Osteoblast (primary cell): ENCODE measurements around the gene OCA2. TPM values are rescaled to one million over a fixed set of nuclear protein-coding genes. Genes with fewer than 3 reads are reported as not detected.

Experiments
- DNase-seq: peaks from one replicate; pipeline ENCODE4 v3.0.0; 2011; ENCODE audit warnings: low spot score, mixed read lengths; ENCODE audit not compliant: insufficient read length; ENCODE audit errors: missing footprints
- H2AFZ ChIP-seq: 2 replicates; pipeline ENCODE4 v1.6.0; 2011; ENCODE audit warnings: mild to moderate bottlenecking, low read length
- H3K27ac ChIP-seq: 2 replicates; pipeline ENCODE4 v1.5.1; 2011; ENCODE audit warnings: mild to moderate bottlenecking, low read depth, low read length, moderate library complexity
- H3K27me3 ChIP-seq: 2 replicates; pipeline ENCODE4 v1.6.0; 2012; ENCODE audit warnings: mild to moderate bottlenecking, control low read depth, inconsistent platforms, low read length, moderate library complexity; ENCODE audit not compliant: insufficient read depth
- H3K36me3 ChIP-seq: 2 replicates; pipeline ENCODE4 v1.5.1; 2011; ENCODE audit warnings: mild to moderate bottlenecking, low read length, control low read depth, moderate library complexity; ENCODE audit not compliant: insufficient read depth
- H3K4me1 ChIP-seq: 2 replicates; pipeline ENCODE4 v1.5.1; 2011; ENCODE audit warnings: mild to moderate bottlenecking, low read length, control low read depth, moderate library complexity; ENCODE audit not compliant: insufficient read depth
- H3K4me2 ChIP-seq: 2 replicates; pipeline ENCODE4 v1.6.0; 2011; ENCODE audit warnings: mild to moderate bottlenecking, low read length; ENCODE audit not compliant: insufficient read depth
- H3K4me3 ChIP-seq: fragments of 200-600 bp; sonication (generic); 3 replicates; pipeline ENCODE4 v1.5.1; 2012; ENCODE audit warnings: mild to moderate bottlenecking, low read length, inconsistent platforms; ENCODE audit not compliant: insufficient read depth
- H3K79me2 ChIP-seq: 2 replicates; pipeline ENCODE4 v1.6.0; 2012; ENCODE audit warnings: mild to moderate bottlenecking, low read length, control low read depth, inconsistent platforms; ENCODE audit not compliant: insufficient read depth
- H3K9me3 ChIP-seq: 2 replicates; pipeline ENCODE4 v1.5.1; 2011; ENCODE audit warnings: low read depth, low read length, control low read depth
- H4K20me1 ChIP-seq: 2 replicates; pipeline ENCODE4 v1.6.0; 2012; ENCODE audit warnings: mild to moderate bottlenecking, low read length, control low read depth; ENCODE audit not compliant: insufficient read depth
- total RNA-seq: library from RNA; depleted of rRNA; stranded (reverse); fragments of >200 nt; gene quantifications from 2 replicates; pipeline ENCODE4 v1.2.3, GENCODE V29; 2012
- TF ChIP-seq, protein P1 (sequence below): IDR thresholded peaks from 2 replicates; pipeline ENCODE4 v1.5.1; 2011; ENCODE audit warnings: mild to moderate bottlenecking, low read depth, low read length, moderate library complexity; ENCODE audit errors: extremely low read depth

Gene OCA2
- total RNA-seq, 1 donor = not detected

DNA sequence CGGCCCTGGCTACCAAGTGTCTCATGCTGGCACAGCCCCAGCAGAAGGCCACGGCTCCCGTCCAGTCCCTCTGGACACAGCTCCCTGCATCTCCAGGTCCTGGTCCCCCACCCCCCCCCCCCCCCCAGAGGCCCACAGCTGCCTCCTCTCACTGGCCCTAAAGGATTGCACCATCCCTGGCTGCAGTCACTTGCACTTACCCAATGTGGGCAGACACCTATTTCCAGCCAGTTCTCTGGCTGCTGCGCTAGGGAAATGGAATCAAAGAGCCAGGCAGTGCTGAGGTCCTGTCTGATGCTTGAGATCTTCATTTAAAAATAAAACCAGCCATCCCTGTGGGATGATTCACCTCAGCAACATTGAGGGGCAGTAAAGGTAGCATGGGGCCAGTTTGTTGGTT lies 346.4 kb downstream of the OCA2 start:
- TF ChIP-seq, protein P1, sequence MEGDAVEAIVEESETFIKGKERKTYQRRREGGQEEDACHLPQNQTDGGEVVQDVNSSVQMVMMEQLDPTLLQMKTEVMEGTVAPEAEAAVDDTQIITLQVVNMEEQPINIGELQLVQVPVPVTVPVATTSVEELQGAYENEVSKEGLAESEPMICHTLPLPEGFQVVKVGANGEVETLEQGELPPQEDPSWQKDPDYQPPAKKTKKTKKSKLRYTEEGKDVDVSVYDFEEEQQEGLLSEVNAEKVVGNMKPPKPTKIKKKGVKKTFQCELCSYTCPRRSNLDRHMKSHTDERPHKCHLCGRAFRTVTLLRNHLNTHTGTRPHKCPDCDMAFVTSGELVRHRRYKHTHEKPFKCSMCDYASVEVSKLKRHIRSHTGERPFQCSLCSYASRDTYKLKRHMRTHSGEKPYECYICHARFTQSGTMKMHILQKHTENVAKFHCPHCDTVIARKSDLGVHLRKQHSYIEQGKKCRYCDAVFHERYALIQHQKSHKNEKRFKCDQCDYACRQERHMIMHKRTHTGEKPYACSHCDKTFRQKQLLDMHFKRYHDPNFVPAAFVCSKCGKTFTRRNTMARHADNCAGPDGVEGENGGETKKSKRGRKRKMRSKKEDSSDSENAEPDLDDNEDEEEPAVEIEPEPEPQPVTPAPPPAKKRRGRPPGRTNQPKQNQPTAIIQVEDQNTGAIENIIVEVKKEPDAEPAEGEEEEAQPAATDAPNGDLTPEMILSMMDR = no peak

DNA sequence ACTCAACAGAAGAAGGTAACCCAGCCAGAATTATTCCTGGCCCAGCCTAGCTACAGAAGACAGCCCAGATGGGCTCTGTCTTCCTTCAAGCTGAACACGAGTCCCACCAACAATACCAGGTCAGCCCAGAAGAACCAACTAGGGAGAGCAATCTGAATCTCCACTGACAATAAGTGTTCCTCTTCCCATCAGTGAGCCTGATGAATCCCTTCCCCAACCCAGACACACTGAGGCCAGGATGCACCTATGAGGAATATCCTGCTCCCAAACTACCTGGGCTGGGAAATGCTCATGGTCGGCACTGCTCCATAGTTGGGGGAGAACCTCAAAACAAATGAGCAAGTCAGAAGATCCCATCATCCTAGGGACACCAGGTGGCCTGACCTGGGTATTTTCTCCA lies 351.1 kb downstream of the OCA2 start:
- Histone ChIP-seq H4K20me1 (no peaks in the 10 kb centered on the region), H3K4me3 (no peak overlapping the region), H3K4me2 (no peak overlapping the region), H3K4me1 (no peaks in the 10 kb centered on the region), H3K27me3 (no peaks in the 10 kb centered on the region), H3K9me3 (no peaks in the 10 kb centered on the region), H3K27ac (no peak overlapping the region), H3K36me3 (no peaks in the 10 kb centered on the region), H3K79me2 (no peaks in the 10 kb centered on the region), H2AFZ (no peak overlapping the region)
- DNase-seq = no peak
- TF ChIP-seq, protein P1 = no peak

More for the DNA sequence above, 346.4 kb downstream of the OCA2 start:
- no peaks in the 10 kb centered on the region for H3K9me3 ChIP-seq
- no peaks in the 10 kb centered on the region for H3K4me1 ChIP-seq
- no peak for DNase-seq
- H3K4me3 ChIP-seq = no peak overlapping the region
- no peaks in the 10 kb centered on the region for H3K27me3 ChIP-seq
- no peak overlapping the region for H3K4me2 ChIP-seq
- H2AFZ ChIP-seq = no peak overlapping the region
- H3K27ac ChIP-seq = no peak overlapping the region
- H3K36me3 ChIP-seq = no peaks in the 10 kb centered on the region
- H4K20me1 ChIP-seq = no peaks in the 10 kb centered on the region
- H3K79me2 ChIP-seq = no peaks in the 10 kb centered on the region

DNA sequence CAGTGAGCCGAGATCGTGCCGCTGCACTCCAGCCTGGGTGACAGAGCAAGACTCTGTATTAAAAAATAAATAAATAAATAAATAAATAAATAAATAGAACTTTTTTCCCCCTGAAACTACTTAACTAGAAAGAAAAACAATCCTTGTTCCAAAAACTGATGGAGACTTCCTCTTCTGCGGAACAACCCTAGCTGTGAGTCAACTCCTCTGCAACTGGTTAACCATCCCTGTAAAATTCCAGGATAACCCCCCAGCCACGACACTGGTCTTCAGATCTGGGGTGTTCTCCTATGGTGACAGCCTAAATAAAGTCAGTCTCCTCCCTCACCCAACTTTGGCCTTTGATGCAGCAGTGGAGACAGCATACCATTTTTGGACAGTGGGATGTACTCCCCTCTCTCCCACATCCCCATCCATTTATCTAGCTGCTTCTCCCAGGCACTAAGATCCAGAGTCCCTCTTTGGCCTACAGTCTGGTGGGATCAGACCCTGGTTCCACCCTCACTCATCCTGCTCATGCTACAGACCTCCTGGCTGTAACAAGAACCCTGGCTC lies 352.6 kb downstream of the OCA2 start:
- no peak overlapping the region for H3K4me2 ChIP-seq
- no peaks in the 10 kb centered on the region for H3K27me3 ChIP-seq
- no peaks in the 10 kb centered on the region for H4K20me1 ChIP-seq
- TF ChIP-seq, protein P1 = no peak
- DNase-seq = no peak
- H3K4me1 ChIP-seq = no peaks in the 10 kb centered on the region
- no peak overlapping the region for H3K4me3 ChIP-seq
- no peaks in the 10 kb centered on the region for H3K79me2 ChIP-seq
- H3K27ac ChIP-seq = no peak overlapping the region
- no peaks in the 10 kb centered on the region for H3K9me3 ChIP-seq
- no peak overlapping the region for H2AFZ ChIP-seq
- H3K36me3 ChIP-seq = no peaks in the 10 kb centered on the region

DNA sequence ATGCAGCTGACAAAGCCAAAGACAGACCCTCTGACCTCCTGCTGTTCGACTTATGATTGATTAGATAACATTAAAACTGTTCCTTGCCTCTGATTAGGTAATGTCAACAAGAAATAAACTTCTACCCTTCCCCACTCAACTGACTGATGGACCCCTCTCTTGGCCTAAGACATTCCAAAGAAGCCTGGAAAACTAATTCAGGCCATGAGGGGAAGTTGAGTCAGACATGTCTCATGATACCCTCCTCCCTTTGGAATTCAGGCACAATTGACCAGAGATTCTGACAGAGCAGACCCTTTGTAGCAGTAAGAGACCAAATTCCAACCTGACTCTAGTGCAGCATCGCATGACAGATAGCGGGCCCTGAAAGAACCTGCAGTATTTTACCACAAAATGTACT lies 354.5 kb downstream of the OCA2 start:
- Histone ChIP-seq H2AFZ (no peak overlapping the region), H3K4me3 (no peak overlapping the region), H3K27me3 (no peaks in the 10 kb centered on the region), H3K27ac (no peak overlapping the region), H3K79me2 (no peaks in the 10 kb centered on the region), H3K4me1 (no peaks in the 10 kb centered on the region), H3K36me3 (no peaks in the 10 kb centered on the region), H3K9me3 (peaks cover 3% of the 10 kb centered on the region), H3K4me2 (no peak overlapping the region), H4K20me1 (no peaks in the 10 kb centered on the region)
- TF ChIP-seq, protein P1 = no peak
- DNase-seq = no peak
